HEK293T (cell line): Measurements from ENCODE around the gene SETD5.

Source experiments
- ARNT ChIP-seq: fragments of 450-650 bp; IDR thresholded peaks from 2 replicates; pipeline ENCODE4 v1.6.1; 2017; ENCODE audit warnings: mild to moderate bottlenecking
- BHLHE40 ChIP-seq: fragments of 450-650 bp; IDR thresholded peaks from 2 replicates; pipeline ENCODE4 v1.6.1; 2016; ENCODE audit warnings: mild to moderate bottlenecking, moderate library complexity, borderline replicate concordance
- CTBP1 ChIP-seq: fragments of 450-650 bp; IDR thresholded peaks from 2 replicates; pipeline ENCODE4 v1.6.1; 2016; ENCODE audit warnings: borderline replicate concordance
- ELF4 ChIP-seq: fragments of 450-650 bp; IDR thresholded peaks from 2 replicates; pipeline ENCODE4 v1.6.1; 2017; ENCODE audit warnings: antibody characterized with exemption
- FOXA1 ChIP-seq: fragments of 450-650 bp; IDR thresholded peaks from 2 replicates; pipeline ENCODE4 v1.6.1; 2016; ENCODE audit warnings: mild to moderate bottlenecking
- FOXK2 ChIP-seq: fragments of 450-650 bp; IDR thresholded peaks from 2 replicates; pipeline ENCODE4 v1.6.1; 2016; ENCODE audit warnings: mild to moderate bottlenecking
- HDGF ChIP-seq: fragments of 450-650 bp; IDR thresholded peaks from 2 replicates; pipeline ENCODE4 v1.6.1; 2017; ENCODE audit warnings: antibody characterized with exemption, borderline replicate concordance
- LEF1 ChIP-seq: fragments of 450-650 bp; IDR thresholded peaks from 2 replicates; pipeline ENCODE4 v1.6.1; 2017; ENCODE audit warnings: mild to moderate bottlenecking, borderline replicate concordance
- TARDBP ChIP-seq: fragments of 450-650 bp; IDR thresholded peaks from 2 replicates; pipeline ENCODE4 v1.6.1; 2016
- ZNF384 ChIP-seq: fragments of 450-650 bp; IDR thresholded peaks from 2 replicates; pipeline ENCODE4 v1.6.1; 2016

DNA sequence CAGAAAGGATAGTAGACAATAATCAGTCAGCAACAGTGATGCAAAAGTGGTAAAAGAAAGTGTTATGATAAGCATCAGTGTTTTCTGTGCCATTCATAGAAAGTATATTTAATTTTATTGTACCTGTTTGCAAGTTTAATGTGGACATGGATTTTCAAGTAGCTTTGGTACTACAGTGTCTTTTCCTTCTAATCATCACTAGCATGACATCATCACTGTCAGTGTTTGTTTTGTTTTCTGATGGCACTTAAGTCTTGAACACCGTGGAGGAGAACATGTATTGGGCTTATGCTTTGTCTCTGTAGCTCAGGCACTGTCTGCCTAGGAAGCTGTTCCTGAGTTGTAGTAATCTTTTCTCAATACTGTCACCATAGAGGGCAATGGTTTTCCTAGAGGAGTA lies 41.9 kb downstream of the SETD5 start:
- no peak for TF ChIP-seq ZNF384
- no peak for TF ChIP-seq BHLHE40
- TF ChIP-seq ELF4: no peak
- TF ChIP-seq HDGF: no peak
- no peak for TF ChIP-seq TARDBP
- TF ChIP-seq LEF1: no peak
- TF ChIP-seq FOXK2: no peak
- TF ChIP-seq CTBP1: no peak
- no peak for TF ChIP-seq ARNT
- no peak for TF ChIP-seq FOXA1
